Nasal cavity respiratory epithelium epithelial cell of viscerocranial mucosa (primary cell): ENCODE data around the gene PCDHGA3. TPM values are rescaled to one million over a fixed set of nuclear protein-coding genes. Genes with fewer than 3 reads are reported as not detected.

Experiments used
- total RNA-seq: library from RNA; depleted of rRNA; stranded (reverse); fragments of >200 nt; gene quantifications from 2 replicates; pipeline ENCODE4 v1.2.3, GENCODE V29; 2014

Gene PCDHGA3
- under 0.01 and 0.36 TPM in 2 replicates for total RNA-seq

GRCh38 chr5:141343242-141343952, at the start of gene PCDHGA3:
Gene PCDHGA3, plus strand, starts transcription at chr5:141343829. Its CDS starts 205 bp downstream, at chr5:141344034.

GRCh38 chr5:141303756-141304155, 39.9 kb upstream of the PCDHGA3 start, which contains the start of gene SLC25A2:
Gene SLC25A2, minus strand, starts transcription at chr5:141304049. Its CDS starts 184 bp downstream, at chr5:141303865.

GRCh38 chr5:141320225-141321169, 23.1 kb upstream of the PCDHGA3 start, which contains the start of gene TAF7:
Gene TAF7, minus strand, starts transcription at chr5:141320784. Its CDS starts 740 bp downstream, at chr5:141320044.

GRCh38 chr5:141330299-141331080, 13.1 kb upstream of the PCDHGA3 start, which contains the start of gene PCDHGA1:
Gene PCDHGA1, plus strand, starts transcription at chr5:141330514.

GRCh38 chr5:141338538-141339306, 4.9 kb upstream of the PCDHGA3 start, which contains the start of gene PCDHGA2:
Gene PCDHGA2, plus strand, starts transcription at chr5:141338760.

GRCh38 chr5:141349917-141350619, 6.4 kb downstream of the PCDHGA3 start, which contains the start of gene PCDHGB1:
Gene PCDHGB1, plus strand, starts transcription at chr5:141350099. Its CDS starts 162 bp downstream, at chr5:141350261.

GRCh38 chr5:141354900-141355469, 11.4 kb downstream of the PCDHGA3 start, which contains the start of gene PCDHGA4:
Gene PCDHGA4, plus strand, starts transcription at chr5:141355021. Its CDS starts 87 bp downstream, at chr5:141355108.

GRCh38 chr5:141359790-141360426, 16.3 kb downstream of the PCDHGA3 start, which contains the start of gene PCDHGB2:
Gene PCDHGB2, plus strand, starts transcription at chr5:141359994. Its CDS starts 142 bp downstream, at chr5:141360136.

GRCh38 chr5:141363952-141364660, 20.5 kb downstream of the PCDHGA3 start, which contains the start of gene PCDHGA5:
Gene PCDHGA5, plus strand, starts transcription at chr5:141364162. Its CDS starts 169 bp downstream, at chr5:141364331.

GRCh38 chr5:141369994-141370848, 26.6 kb downstream of the PCDHGA3 start, which contains the start of gene PCDHGB3:
Gene PCDHGB3, plus strand, starts transcription at chr5:141370242. Its CDS starts 153 bp downstream, at chr5:141370395.

GRCh38 chr5:141373673-141374317, 30.2 kb downstream of the PCDHGA3 start, which contains the start of gene PCDHGA6:
Gene PCDHGA6, plus strand, starts transcription at chr5:141373891. Its CDS starts 193 bp downstream, at chr5:141374084.

GRCh38 chr5:141382469-141383294, 39.1 kb downstream of the PCDHGA3 start, which contains the start of gene PCDHGA7:
Gene PCDHGA7, plus strand, starts transcription at chr5:141382742. Its CDS starts 158 bp downstream, at chr5:141382900.

GRCh38 chr5:141387557-141388311, 44.1 kb downstream of the PCDHGA3 start, which contains the start of gene PCDHGB4:
Gene PCDHGB4, plus strand, starts transcription at chr5:141387698. Its CDS starts 187 bp downstream, at chr5:141387885.

GRCh38 chr5:141392429-141393198, 49.0 kb downstream of the PCDHGA3 start, which contains the start of gene PCDHGA8:
Gene PCDHGA8, plus strand, starts transcription at chr5:141392633. Its CDS starts 181 bp downstream, at chr5:141392814.

